SK-N-SH treated with all-trans-retinoic acid at 6 μM for 48 hours (cell line): ENCODE measurements around the gene PYY.

Experiments used
- ARNTL ChIP-seq: fragments of 450-650 bp; formaldehyde crosslinking; IDR thresholded peaks from 2 replicates; pipeline ENCODE4 v1.5.0; 2020; ENCODE audit warnings: low read depth, mild to moderate bottlenecking, moderate library complexity, borderline replicate concordance
- OSR1 ChIP-seq: fragments of 250-450 bp; sonication (Bioruptor Pico); IDR thresholded peaks from 2 replicates; pipeline ENCODE4 v1.8.0; 2022; ENCODE audit warnings: moderate library complexity, mild to moderate bottlenecking, inconsistent platforms
- PATZ1 ChIP-seq: fragments of 250-450 bp; sonication (Bioruptor Pico); IDR thresholded peaks from 2 replicates; pipeline ENCODE4 v1.8.0; 2020; ENCODE audit warnings: mild to moderate bottlenecking, moderate library complexity, borderline replicate concordance
- RARB ChIP-seq: fragments of 250-450 bp; sonication (Bioruptor Pico); IDR thresholded peaks from 2 replicates; pipeline ENCODE4 v1.8.0; 2021; ENCODE audit warnings: mild to moderate bottlenecking, moderate library complexity
- ZNF565 ChIP-seq: fragments of 450-650 bp; formaldehyde crosslinking; conservative IDR thresholded peaks from 2 replicates; pipeline ENCODE4 v1.5.0; 2020; ENCODE audit warnings: low read depth, mild to moderate bottlenecking, moderate library complexity
- TF ChIP-seq, protein P1 (sequence below): fragments of 250-450 bp; sonication (Bioruptor Pico); IDR thresholded peaks from 2 replicates; pipeline ENCODE4 v1.5.1; 2021; ENCODE audit warnings: mild to moderate bottlenecking, moderate library complexity

DNA sequence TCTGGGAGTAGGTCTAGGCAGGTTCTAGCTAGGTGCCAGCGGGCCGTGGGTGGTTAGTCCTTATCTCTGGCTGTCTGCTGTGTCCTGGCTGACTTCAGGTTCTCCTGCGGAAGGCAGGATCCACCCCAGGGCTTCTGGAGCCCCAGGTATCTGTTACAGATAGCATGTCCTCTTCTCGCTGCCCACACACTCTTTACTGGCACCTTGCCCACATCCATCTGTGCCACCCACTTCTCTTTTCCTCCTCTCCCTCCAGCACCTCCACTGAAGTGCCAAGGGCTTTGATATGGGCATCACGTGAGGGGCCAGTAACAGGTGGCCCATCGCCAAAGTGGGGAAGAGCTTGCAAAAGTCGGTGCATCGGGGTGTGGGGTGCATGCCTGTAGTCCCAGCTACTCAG, 41.8 kb downstream of the PYY start:
- TF ChIP-seq PATZ1 (no peak), ZNF565 (CRISPR knock-in tag) (no peak), ARNTL (CRISPR knock-in tag) (no peak), OSR1 (CRISPR knock-in tag) (no peak), RARB (CRISPR knock-in tag) (no peak)
- TF ChIP-seq, protein P1, sequence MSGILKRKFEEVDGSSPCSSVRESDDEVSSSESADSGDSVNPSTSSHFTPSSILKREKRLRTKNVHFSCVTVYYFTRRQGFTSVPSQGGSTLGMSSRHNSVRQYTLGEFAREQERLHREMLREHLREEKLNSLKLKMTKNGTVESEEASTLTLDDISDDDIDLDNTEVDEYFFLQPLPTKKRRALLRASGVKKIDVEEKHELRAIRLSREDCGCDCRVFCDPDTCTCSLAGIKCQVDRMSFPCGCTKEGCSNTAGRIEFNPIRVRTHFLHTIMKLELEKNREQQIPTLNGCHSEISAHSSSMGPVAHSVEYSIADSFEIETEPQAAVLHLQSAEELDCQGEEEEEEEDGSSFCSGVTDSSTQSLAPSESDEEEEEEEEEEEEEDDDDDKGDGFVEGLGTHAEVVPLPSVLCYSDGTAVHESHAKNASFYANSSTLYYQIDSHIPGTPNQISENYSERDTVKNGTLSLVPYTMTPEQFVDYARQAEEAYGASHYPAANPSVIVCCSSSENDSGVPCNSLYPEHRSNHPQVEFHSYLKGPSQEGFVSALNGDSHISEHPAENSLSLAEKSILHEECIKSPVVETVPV (CRISPR knock-in tag): no peak
